ENCODE results near the gene CAMTA1.

GRCh38 chr1:7045897-7046296 lies 260.6 kb downstream of the CAMTA1 start:
- no peak for TF ChIP-seq TOX (CRISPR knock-in tag; IDR thresholded peaks at IDR 0.05; ENCODE audit: borderline replicate concordance)
- TF ChIP-seq, protein P1, sequence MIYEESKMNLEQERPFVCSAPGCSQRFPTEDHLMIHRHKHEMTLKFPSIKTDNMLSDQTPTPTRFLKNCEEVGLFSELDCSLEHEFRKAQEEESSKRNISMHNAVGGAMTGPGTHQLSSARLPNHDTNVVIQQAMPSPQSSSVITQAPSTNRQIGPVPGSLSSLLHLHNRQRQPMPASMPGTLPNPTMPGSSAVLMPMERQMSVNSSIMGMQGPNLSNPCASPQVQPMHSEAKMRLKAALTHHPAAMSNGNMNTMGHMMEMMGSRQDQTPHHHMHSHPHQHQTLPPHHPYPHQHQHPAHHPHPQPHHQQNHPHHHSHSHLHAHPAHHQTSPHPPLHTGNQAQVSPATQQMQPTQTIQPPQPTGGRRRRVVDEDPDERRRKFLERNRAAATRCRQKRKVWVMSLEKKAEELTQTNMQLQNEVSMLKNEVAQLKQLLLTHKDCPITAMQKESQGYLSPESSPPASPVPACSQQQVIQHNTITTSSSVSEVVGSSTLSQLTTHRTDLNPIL (CRISPR knock-in tag; IDR thresholded peaks at IDR 0.05; ENCODE audit: low read depth): no peak
- no peak for TF ChIP-seq CSDC2 (CRISPR knock-in tag; IDR thresholded peaks at IDR 0.05)
- TF ChIP-seq OSR1 (CRISPR knock-in tag; IDR thresholded peaks at IDR 0.05): no peak
- TF ChIP-seq BACH2 (CRISPR knock-in tag; IDR thresholded peaks at IDR 0.05; ENCODE audit: borderline replicate concordance): no peak
- TF ChIP-seq, protein P2, sequence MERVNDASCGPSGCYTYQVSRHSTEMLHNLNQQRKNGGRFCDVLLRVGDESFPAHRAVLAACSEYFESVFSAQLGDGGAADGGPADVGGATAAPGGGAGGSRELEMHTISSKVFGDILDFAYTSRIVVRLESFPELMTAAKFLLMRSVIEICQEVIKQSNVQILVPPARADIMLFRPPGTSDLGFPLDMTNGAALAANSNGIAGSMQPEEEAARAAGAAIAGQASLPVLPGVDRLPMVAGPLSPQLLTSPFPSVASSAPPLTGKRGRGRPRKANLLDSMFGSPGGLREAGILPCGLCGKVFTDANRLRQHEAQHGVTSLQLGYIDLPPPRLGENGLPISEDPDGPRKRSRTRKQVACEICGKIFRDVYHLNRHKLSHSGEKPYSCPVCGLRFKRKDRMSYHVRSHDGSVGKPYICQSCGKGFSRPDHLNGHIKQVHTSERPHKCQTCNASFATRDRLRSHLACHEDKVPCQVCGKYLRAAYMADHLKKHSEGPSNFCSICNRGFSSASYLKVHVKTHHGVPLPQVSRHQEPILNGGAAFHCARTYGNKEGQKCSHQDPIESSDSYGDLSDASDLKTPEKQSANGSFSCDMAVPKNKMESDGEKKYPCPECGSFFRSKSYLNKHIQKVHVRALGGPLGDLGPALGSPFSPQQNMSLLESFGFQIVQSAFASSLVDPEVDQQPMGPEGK (CRISPR knock-in tag; IDR thresholded peaks at IDR 0.05; ENCODE audit: borderline replicate concordance): no peak
- TF ChIP-seq, protein P3, sequence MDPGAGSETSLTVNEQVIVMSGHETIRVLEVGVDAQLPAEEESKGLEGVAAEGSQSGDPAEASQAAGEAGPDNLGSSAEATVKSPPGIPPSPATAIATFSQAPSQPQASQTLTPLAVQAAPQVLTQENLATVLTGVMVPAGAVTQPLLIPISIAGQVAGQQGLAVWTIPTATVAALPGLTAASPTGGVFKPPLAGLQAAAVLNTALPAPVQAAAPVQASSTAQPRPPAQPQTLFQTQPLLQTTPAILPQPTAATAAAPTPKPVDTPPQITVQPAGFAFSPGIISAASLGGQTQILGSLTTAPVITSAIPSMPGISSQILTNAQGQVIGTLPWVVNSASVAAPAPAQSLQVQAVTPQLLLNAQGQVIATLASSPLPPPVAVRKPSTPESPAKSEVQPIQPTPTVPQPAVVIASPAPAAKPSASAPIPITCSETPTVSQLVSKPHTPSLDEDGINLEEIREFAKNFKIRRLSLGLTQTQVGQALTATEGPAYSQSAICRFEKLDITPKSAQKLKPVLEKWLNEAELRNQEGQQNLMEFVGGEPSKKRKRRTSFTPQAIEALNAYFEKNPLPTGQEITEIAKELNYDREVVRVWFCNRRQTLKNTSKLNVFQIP (CRISPR knock-in tag; IDR thresholded peaks at IDR 0.05; ENCODE audit: borderline replicate concordance, low read depth): no peak
- TF ChIP-seq ESRRG (CRISPR knock-in tag; IDR thresholded peaks at IDR 0.05): no peak
- no peak for TF ChIP-seq ARNTL (CRISPR knock-in tag; IDR thresholded peaks at IDR 0.05; ENCODE audit: borderline replicate concordance, low read depth)
- no peak for TF ChIP-seq RARB (CRISPR knock-in tag; IDR thresholded peaks at IDR 0.05)
- TF ChIP-seq ZFP30 (CRISPR knock-in tag; IDR thresholded peaks at IDR 0.05): no peak
- no peak for TF ChIP-seq ZNF8 (CRISPR knock-in tag; IDR thresholded peaks at IDR 0.05)
